ENCODE data around the gene CAMTA1. TPM values are rescaled to one million over a fixed set of nuclear protein-coding genes. Genes with fewer than 3 reads are reported as not detected.

CAMTA1 gene
- polyA plus RNA-seq, 1 experiment, result 64.9 TPM

GRCh38 chr1:7651203-7651602, 865.9 kb downstream of the CAMTA1 start:
- CTCF ChIA-PET, result interaction anchor here (0.9 to 1.8 kb wide), 2 partner anchors 16 to 608 kb away, joined by 3 to 6 read pairs; no protein-coding TSS in a partner anchor

GRCh38 chr1:7652061-7652460, 866.8 kb downstream of the CAMTA1 start:
- POLR2A ChIA-PET, result no interaction called here
- no peak for TF ChIP-seq CTCF (IDR thresholded peaks at IDR 0.05; ENCODE audit: low read depth, low read length)
- Histone ChIP-seq H3K4me3 (ENCODE audit: low read depth, low read length) (no peak overlapping the region), H3K27me3 (ENCODE audit: control insufficient read depth, insufficient read depth, low read length) (peaks cover 9% of the 10 kb centered on the region), H3K9me3 (ENCODE audit: control insufficient read depth, insufficient read depth, low read length) (no peaks in the 10 kb centered on the region; the same call in 1 of the 2 replicates), H3K27ac (ENCODE audit: low read depth, low read length) (no peak overlapping the region)
- no peak for DNase-seq (ENCODE audit: low read depth, low spot score)
- CTCF ChIA-PET, result interaction anchor here (1.8 kb wide), 1 partner anchor 609 kb away, joined by 6 read pairs; no protein-coding TSS in a partner anchor

More at GRCh38 chr1:7651203-7651602, 865.9 kb downstream of the CAMTA1 start:
- no peak for DNase-seq (ENCODE audit: low read depth, low spot score)
- TF ChIP-seq CTCF (IDR thresholded peaks at IDR 0.05; ENCODE audit: low read depth, low read length), result no peak
- H3K27me3 ChIP-seq (ENCODE audit: control insufficient read depth, insufficient read depth, low read length), result peaks cover 6% of the 10 kb centered on the region
- H3K27ac ChIP-seq (ENCODE audit: low read depth, low read length), result no peak overlapping the region
- POLR2A ChIA-PET, result no interaction called here
- no peaks in the 10 kb centered on the region for H3K9me3 ChIP-seq (ENCODE audit: control insufficient read depth, insufficient read depth, low read length)
- no peak overlapping the region for H3K4me3 ChIP-seq (ENCODE audit: low read depth, low read length)

- CTCF ChIA-PET, result interaction anchor here (0.6 to 1.8 kb wide), 6 partner anchors 15 to 610 kb away, joined by 3 to 6 read pairs (median 3); no protein-coding TSS in a partner anchor
- POLR2A ChIA-PET, result no interaction called here
- Histone ChIP-seq H3K27me3 (ENCODE audit: control insufficient read depth, insufficient read depth, low read length) (peaks cover 9% of the 10 kb centered on the region), H3K4me3 (ENCODE audit: low read depth, low read length) (no peak overlapping the region), H3K9me3 (ENCODE audit: control insufficient read depth, insufficient read depth, low read length) (no peaks in the 10 kb centered on the region; the same call in 1 of the 2 replicates), H3K27ac (ENCODE audit: low read depth, low read length) (no peak overlapping the region)
- DNase-seq (ENCODE audit: low read depth, low spot score), result no peak
- TF ChIP-seq CTCF (IDR thresholded peaks at IDR 0.05; ENCODE audit: low read depth, low read length), result no peak
Observed at GRCh38 chr1:7652515-7653098, 867.4 kb downstream of the CAMTA1 start.

GRCh38 chr1:7654725-7655124, 869.5 kb downstream of the CAMTA1 start:
- H3K27ac ChIP-seq (ENCODE audit: low read depth, low read length), result no peak overlapping the region
- CTCF ChIA-PET, result interaction anchor here (1.5 kb wide), 1 partner anchor 612 kb away, joined by 4 read pairs; no protein-coding TSS in a partner anchor
- POLR2A ChIA-PET, result no interaction called here

More at GRCh38 chr1:7654725-7655124, 869.5 kb downstream of the CAMTA1 start:
- TF ChIP-seq CTCF (IDR thresholded peaks at IDR 0.05; ENCODE audit: low read depth, low read length), result no peak
- Histone ChIP-seq H3K4me3 (ENCODE audit: low read depth, low read length) (no peak overlapping the region), H3K9me3 (ENCODE audit: control insufficient read depth, insufficient read depth, low read length) (no peaks in the 10 kb centered on the region; the same call in 1 of the 2 replicates), H3K27me3 (ENCODE audit: control insufficient read depth, insufficient read depth, low read length) (peaks cover 12% of the 10 kb centered on the region)
- no peak for DNase-seq (ENCODE audit: low read depth, low spot score)
